ENCODE data around the gene TXNL4B. TPM values are rescaled to one million over a fixed set of nuclear protein-coding genes. Genes with fewer than 3 reads are reported as not detected.

Gene TXNL4B
- total RNA-seq, 4 donors from 2014 or later: 4.6 to 7.5 (median 6.4) TPM

DNA sequence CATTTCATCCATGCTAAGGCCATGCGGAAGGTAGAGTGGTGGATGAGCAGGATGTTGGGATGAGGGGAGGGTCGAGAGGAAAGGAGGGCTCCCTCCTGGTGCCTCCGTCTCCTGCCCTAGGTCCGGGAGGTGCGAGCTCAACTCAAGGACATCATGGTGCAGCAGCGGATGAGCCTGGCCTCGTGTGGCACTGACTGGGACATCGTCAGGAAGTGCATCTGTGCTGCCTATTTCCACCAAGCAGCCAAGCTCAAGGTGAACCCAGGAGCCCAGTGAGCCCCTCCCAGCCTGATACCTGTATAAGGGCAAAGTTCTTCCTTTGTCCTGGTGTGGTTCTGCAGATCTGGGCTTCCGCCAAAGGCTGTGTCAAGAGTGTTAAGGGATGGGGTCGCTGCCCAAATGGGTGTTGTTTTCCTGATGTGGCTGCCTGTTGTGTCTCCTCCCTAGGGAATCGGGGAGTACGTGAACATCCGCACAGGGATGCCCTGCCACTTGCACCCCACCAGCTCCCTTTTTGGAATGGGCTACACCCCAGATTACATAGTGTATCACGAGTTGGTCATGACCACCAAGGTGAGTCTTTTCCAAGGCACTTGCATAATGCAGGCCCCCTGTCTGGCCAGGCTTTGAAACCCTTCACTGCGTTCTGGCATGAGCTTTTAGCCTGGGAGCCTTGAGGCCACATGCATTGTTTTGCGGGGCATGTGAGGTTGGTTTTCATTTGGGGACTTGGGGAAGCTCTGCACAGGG is 15.1 kb upstream of the TXNL4B start:
- Histone ChIP-seq H3K9me3 (no peaks in the 10 kb centered on the region), H3K36me3 (peaks cover 95 to 100% (median 98%) of the 10 kb centered on the region in 4 donors), H3K27me3 (no peaks in the 10 kb centered on the region), H3K4me1 (no peaks in the 10 kb centered on the region), H3K4me3 (no peak overlapping the region), H3K27ac (replicated peaks in 1 of 4) (no peak overlapping the region)
- no peak for DNase-seq (ENCODE audit: extremely low spot score)
- WGBS: 91% methylated on average over 14 of the region's 16 CpGs
- TF ChIP-seq, protein P1, sequence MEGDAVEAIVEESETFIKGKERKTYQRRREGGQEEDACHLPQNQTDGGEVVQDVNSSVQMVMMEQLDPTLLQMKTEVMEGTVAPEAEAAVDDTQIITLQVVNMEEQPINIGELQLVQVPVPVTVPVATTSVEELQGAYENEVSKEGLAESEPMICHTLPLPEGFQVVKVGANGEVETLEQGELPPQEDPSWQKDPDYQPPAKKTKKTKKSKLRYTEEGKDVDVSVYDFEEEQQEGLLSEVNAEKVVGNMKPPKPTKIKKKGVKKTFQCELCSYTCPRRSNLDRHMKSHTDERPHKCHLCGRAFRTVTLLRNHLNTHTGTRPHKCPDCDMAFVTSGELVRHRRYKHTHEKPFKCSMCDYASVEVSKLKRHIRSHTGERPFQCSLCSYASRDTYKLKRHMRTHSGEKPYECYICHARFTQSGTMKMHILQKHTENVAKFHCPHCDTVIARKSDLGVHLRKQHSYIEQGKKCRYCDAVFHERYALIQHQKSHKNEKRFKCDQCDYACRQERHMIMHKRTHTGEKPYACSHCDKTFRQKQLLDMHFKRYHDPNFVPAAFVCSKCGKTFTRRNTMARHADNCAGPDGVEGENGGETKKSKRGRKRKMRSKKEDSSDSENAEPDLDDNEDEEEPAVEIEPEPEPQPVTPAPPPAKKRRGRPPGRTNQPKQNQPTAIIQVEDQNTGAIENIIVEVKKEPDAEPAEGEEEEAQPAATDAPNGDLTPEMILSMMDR (IDR thresholded peaks at IDR 0.05): no peak
- TF ChIP-seq POLR2A (IDR thresholded peaks at IDR 0.05; ENCODE audit: low read depth) (no peak), POLR2AphosphoS5 (IDR thresholded peaks at IDR 0.05) (no peak), EP300 (IDR thresholded peaks at IDR 0.05) (no peak)
- intact Hi-C loops (cut with DNase I): no loop called here

DNA sequence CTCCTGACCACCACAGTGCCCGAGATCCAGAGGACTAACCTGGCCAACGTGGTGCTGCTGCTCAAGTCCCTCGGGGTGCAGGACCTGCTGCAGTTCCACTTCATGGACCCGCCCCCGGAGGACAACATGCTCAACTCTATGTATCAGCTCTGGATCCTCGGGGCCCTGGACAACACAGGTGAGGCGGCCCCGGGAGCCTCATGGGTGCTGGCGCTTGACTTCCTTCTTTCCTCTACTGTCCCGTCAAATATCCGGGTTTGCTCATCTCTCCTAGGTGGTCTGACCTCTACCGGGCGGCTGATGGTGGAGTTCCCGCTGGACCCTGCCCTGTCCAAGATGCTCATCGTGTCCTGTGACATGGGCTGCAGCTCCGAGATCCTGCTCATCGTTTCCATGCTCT is 14.0 kb upstream of the TXNL4B start:
- Histone ChIP-seq H3K4me1 (no peaks in the 10 kb centered on the region), H3K9me3 (no peaks in the 10 kb centered on the region), H3K27me3 (no peaks in the 10 kb centered on the region), H3K4me3 (no peak overlapping the region), H3K36me3 (peaks cover 100% of the 10 kb centered on the region in 4 donors), H3K27ac (replicated peaks in 1 of 4) (no peak overlapping the region)
- 90% methylated on average over 17 of the region's 17 CpGs for WGBS
- TF ChIP-seq POLR2AphosphoS5 (IDR thresholded peaks at IDR 0.05): no peak
- no peak for TF ChIP-seq EP300 (IDR thresholded peaks at IDR 0.05)
- no peak for TF ChIP-seq POLR2A (IDR thresholded peaks at IDR 0.05; ENCODE audit: low read depth)
- TF ChIP-seq, protein P1 (IDR thresholded peaks at IDR 0.05): no peak
- intact Hi-C loops (cut with DNase I): no loop called here
- no peak for DNase-seq (ENCODE audit: extremely low spot score)

DNA sequence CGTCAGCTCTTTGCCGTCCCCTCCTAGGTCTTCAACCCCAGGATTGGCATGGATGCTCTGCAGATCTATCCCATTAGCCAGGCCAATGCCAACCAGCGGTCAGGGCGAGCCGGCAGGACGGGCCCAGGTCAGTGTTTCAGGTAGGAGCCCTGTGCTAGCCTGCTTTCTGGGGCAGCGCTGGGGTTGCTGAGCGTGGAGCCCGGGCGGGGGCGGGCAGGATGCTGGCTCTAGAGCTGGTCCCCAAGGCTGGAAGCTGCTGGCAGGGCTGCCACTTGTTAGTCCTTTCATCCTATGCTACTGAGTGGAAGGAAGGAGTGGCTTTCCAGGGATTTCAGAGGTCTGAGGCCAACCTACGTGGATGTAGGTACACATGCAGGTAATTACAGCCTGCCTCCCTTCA is 12.6 kb upstream of the TXNL4B start:
- Histone ChIP-seq H3K27ac (replicated peaks in 1 of 4) (no peak overlapping the region), H3K4me3 (no peak overlapping the region), H3K4me1 (no peaks in the 10 kb centered on the region), H3K36me3 (peaks cover 100% of the 10 kb centered on the region in 4 donors), H3K27me3 (no peaks in the 10 kb centered on the region), H3K9me3 (no peaks in the 10 kb centered on the region)
- DNase-seq (ENCODE audit: extremely low spot score): no peak
- TF ChIP-seq EP300 (IDR thresholded peaks at IDR 0.05) (no peak), POLR2A (IDR thresholded peaks at IDR 0.05; ENCODE audit: low read depth) (no peak), POLR2AphosphoS5 (IDR thresholded peaks at IDR 0.05) (no peak)
- TF ChIP-seq, protein P1 (IDR thresholded peaks at IDR 0.05): no peak
- intact Hi-C loops (cut with DNase I): no loop called here
- WGBS: 96% methylated on average over 10 of the region's 12 CpGs

DNA sequence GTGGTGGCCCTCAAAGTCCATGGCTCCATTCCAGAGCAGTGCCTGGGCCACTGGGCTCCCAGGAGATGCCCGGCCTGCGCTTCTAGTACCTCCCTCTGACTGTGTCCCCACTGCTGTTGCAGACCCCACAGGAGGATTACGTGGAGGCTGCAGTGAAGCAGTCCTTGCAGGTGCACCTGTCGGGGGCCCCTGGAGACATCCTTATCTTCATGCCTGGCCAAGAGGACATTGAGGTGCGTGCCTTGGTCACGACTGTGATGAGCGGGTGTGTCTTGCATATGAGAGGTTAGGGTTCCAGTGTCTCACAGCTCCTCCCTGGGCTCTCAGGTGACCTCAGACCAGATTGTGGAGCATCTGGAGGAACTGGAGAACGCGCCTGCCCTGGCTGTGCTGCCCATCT is 11.5 kb upstream of the TXNL4B start:
- intact Hi-C loops (cut with DNase I): no loop called here
- Histone ChIP-seq H3K27ac (replicated peaks in 1 of 4) (no peak overlapping the region), H3K9me3 (no peaks in the 10 kb centered on the region), H3K36me3 (peaks cover 100% of the 10 kb centered on the region in 4 donors), H3K27me3 (no peaks in the 10 kb centered on the region), H3K4me3 (no peak overlapping the region), H3K4me1 (no peaks in the 10 kb centered on the region)
- DNase-seq (ENCODE audit: extremely low spot score): no peak
- 95% methylated on average over 4 of the region's 9 CpGs for WGBS
- TF ChIP-seq EP300 (IDR thresholded peaks at IDR 0.05) (no peak), POLR2AphosphoS5 (IDR thresholded peaks at IDR 0.05) (no peak), POLR2A (IDR thresholded peaks at IDR 0.05; ENCODE audit: low read depth) (no peak)
- TF ChIP-seq, protein P1 (IDR thresholded peaks at IDR 0.05): no peak
